Measurements from ENCODE around the gene C19orf81.

The C19orf81 gene

DNA sequence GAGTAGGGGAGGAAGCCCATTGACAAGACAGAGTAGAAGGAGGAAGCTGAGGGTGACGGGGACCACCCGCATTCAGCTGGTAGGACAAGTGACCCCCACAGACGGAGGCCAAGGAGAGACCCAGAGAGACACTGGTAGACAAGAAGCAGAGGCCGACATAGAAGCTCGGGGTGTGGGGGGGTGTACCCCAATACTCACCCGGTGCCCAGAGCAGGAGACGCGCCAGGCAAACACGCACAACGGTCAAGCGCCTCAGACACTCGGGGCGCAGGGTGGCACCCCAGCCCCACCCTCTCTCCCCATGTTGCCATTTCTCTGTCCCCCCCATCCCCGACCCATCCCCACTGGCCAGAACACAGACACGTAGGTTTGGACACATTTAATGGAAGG lies 46.8 kb downstream of the C19orf81 start:
- in situ Hi-C loops (cut with HindIII; ENCODE audit: low pct_ligation_motif_present, low sequenced_read_pairs): no loop called here
- peaks cover 19% of the 10 kb centered on the region for H3K27me3 ChIP-seq (replicated peaks)
- no peak for DNase-seq
- H3K27ac ChIP-seq: no peak overlapping the region
- TF ChIP-seq, protein P1, sequence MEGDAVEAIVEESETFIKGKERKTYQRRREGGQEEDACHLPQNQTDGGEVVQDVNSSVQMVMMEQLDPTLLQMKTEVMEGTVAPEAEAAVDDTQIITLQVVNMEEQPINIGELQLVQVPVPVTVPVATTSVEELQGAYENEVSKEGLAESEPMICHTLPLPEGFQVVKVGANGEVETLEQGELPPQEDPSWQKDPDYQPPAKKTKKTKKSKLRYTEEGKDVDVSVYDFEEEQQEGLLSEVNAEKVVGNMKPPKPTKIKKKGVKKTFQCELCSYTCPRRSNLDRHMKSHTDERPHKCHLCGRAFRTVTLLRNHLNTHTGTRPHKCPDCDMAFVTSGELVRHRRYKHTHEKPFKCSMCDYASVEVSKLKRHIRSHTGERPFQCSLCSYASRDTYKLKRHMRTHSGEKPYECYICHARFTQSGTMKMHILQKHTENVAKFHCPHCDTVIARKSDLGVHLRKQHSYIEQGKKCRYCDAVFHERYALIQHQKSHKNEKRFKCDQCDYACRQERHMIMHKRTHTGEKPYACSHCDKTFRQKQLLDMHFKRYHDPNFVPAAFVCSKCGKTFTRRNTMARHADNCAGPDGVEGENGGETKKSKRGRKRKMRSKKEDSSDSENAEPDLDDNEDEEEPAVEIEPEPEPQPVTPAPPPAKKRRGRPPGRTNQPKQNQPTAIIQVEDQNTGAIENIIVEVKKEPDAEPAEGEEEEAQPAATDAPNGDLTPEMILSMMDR (IDR thresholded peaks at IDR 0.05; ENCODE audit: low read depth, low read length, missing control alignments): no peak
- no peaks in the 10 kb centered on the region for H3K36me3 ChIP-seq (replicated peaks)
- no peak overlapping the region for H3K4me3 ChIP-seq (ENCODE audit: low read depth, low read length)

DNA sequence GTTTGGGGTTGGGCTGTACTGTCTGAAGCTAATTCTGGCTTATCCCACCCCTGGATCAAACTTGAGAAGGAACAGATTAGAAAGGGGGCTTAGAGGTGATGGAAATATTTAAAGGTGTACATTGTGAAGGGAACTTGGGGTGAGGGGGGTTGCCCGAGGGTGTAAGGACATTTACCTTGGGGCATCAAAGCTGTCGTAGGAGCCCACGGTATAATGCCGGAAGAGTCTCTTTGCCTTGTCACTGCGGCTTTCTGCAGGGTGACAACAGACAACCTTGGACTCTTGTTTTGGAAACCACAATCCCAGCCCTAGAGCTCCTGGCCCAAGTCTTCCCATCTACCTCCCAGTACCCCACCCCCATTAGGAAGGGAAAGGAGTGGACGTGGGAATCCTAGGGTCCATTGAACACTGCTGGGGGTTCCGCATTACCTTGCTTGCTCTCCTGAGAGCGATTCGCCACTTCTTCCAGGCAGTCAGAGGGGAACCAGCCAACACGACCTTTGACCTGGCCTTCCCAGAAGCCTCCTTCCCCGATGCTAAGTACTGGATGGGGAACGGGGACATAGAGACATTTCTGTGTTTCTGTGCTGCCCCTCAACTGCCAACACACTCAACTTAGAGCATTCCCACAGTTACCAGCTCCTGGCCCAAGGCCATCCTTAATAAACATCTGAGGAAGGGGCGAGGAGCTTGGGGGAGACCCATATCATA lies 48.3 kb downstream of the C19orf81 start:
- DNase-seq: no peak
- Histone ChIP-seq H3K36me3 (replicated peaks) (no peaks in the 10 kb centered on the region), H3K27me3 (replicated peaks) (peaks cover 17% of the 10 kb centered on the region), H3K27ac (no peak overlapping the region), H3K4me3 (ENCODE audit: low read depth, low read length) (no peak overlapping the region)
- TF ChIP-seq, protein P1 (IDR thresholded peaks at IDR 0.05; ENCODE audit: low read depth, low read length, missing control alignments): no peak
- in situ Hi-C loops (cut with HindIII; ENCODE audit: low pct_ligation_motif_present, low sequenced_read_pairs): no loop called here

DNA sequence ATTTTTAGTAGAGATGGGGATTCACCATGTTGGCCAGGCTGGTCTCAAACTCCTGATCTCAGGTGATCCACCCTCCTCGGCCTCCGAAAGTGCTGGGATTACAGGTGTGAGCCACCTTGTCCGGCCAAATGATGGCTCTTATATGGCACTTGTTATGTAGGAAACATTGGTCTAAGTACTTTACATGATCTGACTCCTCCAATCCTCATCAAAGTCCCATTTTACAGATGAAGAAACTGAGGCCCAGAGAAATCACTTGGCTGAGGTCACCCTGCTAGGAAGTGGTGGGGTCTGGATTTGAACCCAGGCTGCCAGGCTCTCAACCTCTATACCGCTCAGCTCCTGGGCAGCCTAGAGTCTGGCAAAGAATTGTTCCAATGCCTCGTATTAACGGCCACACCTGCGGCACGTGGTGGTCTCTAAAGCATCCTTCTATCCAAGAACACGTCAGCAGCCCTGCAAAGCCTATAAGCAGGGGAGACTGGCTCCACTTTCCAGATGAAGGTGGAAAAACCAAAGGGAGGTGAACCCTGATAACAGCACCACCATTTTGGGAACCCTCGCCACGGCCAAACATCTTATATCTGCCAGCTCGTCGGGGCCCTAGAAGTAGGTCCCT lies 52.2 kb downstream of the C19orf81 start:
- Histone ChIP-seq H3K36me3 (replicated peaks) (no peaks in the 10 kb centered on the region), H3K4me3 (ENCODE audit: low read depth, low read length) (no peak overlapping the region), H3K27me3 (replicated peaks) (peaks cover 3% of the 10 kb centered on the region), H3K27ac (no peak overlapping the region)
- in situ Hi-C loops (cut with HindIII; ENCODE audit: low pct_ligation_motif_present, low sequenced_read_pairs): no loop called here
- TF ChIP-seq, protein P1 (IDR thresholded peaks at IDR 0.05; ENCODE audit: low read depth, low read length, missing control alignments): no peak
- DNase-seq: no peak

DNA sequence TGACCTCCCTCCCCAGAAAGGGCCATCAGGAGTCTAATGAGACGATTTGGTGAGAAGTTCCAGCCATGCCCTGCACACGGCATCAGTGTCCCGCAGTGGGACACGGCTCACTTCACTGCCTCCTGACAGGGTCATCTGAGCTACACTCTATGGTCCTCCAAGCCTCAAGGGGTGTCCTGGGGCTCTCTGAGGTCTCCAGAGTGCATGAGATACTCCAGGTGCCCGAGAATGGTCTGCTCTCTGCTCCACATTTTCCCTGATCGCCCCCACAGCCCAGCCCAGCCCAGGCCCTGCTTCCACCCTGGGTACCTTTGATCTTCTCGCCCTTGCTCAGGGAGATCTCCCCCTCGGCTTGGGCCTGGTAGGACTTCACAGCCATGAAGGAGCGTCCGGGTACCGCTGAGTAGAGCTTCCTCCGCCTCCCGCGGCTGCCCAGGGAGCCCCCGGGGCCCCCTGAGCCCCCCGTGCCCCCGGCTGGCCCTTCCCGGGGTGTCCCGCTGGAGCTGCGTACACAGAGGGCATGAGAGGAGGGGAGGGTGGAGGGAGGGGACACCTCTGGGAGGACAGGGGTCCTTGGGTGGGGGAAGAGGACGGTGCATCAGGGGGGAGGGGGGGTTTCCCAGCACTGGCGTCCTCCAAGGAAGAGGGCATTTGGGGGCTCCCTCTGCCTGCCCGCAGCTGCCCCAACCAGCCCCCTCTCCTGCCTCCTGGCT lies 53.1 kb downstream of the C19orf81 start:
- Histone ChIP-seq H3K4me3 (ENCODE audit: low read depth, low read length) (no peak overlapping the region), H3K27me3 (replicated peaks) (peaks cover 3% of the 10 kb centered on the region), H3K27ac (no peak overlapping the region), H3K36me3 (replicated peaks) (no peaks in the 10 kb centered on the region)
- TF ChIP-seq, protein P1 (IDR thresholded peaks at IDR 0.05; ENCODE audit: low read depth, low read length, missing control alignments): no peak
- in situ Hi-C loops (cut with HindIII; ENCODE audit: low pct_ligation_motif_present, low sequenced_read_pairs): no loop called here
- DNase-seq: no peak

DNA sequence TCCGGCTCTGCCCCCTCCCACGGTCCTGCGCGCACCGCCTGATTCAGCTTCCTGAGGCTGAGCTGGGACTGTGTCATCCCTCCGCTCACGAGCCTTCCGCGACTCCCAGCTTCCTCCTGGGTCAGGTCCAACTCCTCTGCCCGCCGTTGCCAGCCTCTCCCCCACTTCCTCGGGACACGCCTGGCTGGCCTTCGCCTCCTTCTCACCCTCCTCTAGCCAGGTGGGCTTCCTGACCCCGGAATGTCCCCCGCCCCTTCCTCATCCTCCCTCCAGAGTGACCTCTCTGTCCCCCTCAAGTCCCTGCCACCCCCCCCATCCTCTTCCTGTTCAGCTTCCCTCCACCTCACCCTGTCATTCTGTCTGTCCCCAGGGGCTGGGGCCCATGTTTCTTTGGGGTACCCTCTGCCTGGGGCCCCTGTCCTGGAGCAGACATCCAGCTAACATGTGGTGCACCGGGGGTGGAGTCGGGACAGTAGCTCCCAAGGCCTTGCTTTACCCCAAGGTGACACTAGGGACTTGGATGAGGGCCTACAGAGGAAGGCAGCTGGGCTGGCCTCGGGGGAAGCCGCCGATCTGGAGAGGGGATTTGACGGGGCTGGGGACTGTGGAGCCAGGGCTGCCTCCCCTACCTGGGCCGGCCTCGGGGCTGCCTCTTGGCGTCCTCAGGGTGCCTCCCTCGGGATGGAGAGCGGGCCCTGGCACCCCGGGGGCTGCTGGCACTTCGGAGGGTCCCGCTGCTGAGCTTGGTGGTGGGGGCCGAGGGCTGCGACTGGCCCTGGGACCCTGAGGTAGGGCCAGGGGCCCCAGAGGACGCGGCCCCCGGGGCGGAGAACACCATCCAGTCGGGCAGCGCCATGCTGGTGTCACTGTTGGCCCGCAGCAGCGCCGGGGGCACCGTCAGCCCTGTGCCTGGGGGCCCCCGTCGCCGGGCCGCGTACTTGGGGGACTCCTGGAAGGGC lies 53.9 kb downstream of the C19orf81 start:
- TF ChIP-seq, protein P1 (IDR thresholded peaks at IDR 0.05; ENCODE audit: low read depth, low read length, missing control alignments): no peak
- in situ Hi-C loops (cut with HindIII; ENCODE audit: low pct_ligation_motif_present, low sequenced_read_pairs): no loop called here
- no peak overlapping the region for H3K27ac ChIP-seq
- H3K36me3 ChIP-seq (replicated peaks): no peaks in the 10 kb centered on the region
- H3K4me3 ChIP-seq (ENCODE audit: low read depth, low read length): no peak overlapping the region
- H3K27me3 ChIP-seq (replicated peaks): peaks cover 3% of the 10 kb centered on the region
- no peak for DNase-seq
